HT-29 (cell line): ENCODE measurements around the gene NKAIN2. TPM values are rescaled to one million over a fixed set of nuclear protein-coding genes. Genes with fewer than 3 reads are reported as not detected.
"Not testable (repeated sequence)": the region's sequence is repeated elsewhere in the genome, so short reads cannot be mapped to it uniquely, and the experiment has no call there.

Source experiments
- DNase-seq: peaks from one replicate; pipeline ENCODE4 v3.0.0-alpha.2; 2015; ENCODE audit warnings: low spot score
- total RNA-seq: library from RNA; depleted of rRNA; stranded (reverse); fragments of >200 nt; shearing (Covaris generic); gene quantifications from 2 replicates; pipeline ENCODE4 v1.2.3, GENCODE V29; 2014

The NKAIN2 gene
- total RNA-seq, 1 experiment from 2014 or later = 0.13 TPM

DNA sequence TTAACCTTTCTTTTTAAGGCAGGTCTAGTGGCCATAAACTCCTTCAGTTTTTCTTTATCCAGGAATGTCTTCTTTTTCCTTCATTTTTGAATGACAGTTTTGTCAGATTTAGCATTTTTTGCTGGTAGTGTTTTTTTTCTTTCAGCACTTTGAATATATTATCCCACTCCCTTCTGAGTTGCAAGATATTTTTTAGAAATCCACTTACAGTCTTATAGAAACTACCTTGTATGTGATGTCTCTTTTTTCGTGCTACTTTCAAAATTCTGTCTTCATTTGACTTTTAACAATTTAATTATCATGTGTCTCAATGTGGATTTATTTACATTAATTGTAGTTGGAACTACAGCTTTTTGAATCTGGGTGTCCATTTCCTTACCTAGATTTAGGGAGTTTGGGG, 874.2 kb downstream of the NKAIN2 start:
- no peak for DNase-seq

- no peak for DNase-seq
Measured at GRCh38 chr6:124679387-124679786, 875.7 kb downstream of the NKAIN2 start.

GRCh38 chr6:124682751-124683150, 879.1 kb downstream of the NKAIN2 start:
- no peak for DNase-seq

DNA sequence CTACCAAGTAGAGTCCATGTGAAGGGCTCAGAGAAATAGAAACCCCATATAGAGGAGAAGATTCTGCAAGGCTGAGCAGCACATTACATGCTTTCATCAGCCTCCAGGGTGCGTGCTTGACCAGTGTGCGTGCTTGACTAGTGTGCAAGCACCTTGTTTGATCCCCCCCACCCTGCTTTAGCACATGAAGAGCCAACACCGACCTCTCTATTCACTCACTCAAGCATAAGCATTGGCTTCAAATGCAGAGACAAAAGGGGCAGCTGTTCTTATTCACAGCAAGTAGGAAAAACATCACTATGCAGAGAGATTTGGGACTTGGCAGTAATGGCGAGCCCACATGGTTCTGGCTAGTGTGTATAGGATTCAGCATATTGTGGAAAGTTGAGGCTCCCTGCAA, 879.8 kb downstream of the NKAIN2 start:
- peak; percentile 7 for DNase-seq

DNA sequence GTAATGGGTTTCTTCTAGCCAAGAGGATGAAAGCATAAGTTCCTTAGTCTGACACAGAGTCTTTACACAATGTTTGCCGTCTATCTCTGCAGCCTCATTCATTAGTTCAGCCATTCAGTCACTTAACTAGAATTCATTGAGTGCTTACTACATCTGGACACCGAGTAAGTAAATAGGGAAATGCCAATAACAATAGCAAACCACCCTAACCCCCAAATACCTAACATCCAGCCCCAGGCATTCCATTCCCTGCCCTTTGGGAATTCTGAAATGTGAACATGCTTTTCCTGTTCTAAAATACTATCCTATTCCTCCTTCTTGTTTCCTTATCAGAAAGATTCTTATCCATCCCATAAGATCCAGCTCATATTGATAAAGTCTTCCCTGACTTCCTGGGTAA, 881.0 kb downstream of the NKAIN2 start:
- no peak for DNase-seq

DNA sequence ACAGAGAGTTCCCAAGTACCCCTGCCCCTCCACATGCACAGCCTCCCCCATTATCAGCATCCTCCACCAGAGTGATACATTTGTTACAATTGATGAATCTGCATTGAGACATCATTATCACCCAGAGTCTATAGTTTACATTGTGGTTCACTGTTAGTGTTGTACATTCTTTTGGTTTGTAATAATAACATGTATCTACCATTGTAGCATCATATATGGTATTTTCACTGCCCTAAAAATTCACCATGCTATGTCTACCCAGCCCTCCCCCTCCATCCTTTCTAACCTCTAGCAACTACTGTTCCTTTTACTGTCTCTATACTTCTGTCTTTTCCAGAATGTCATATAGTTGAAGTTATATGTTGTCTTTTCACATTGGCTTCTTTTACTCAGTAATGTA, 884.7 kb downstream of the NKAIN2 start:
- DNase-seq = no peak

DNA sequence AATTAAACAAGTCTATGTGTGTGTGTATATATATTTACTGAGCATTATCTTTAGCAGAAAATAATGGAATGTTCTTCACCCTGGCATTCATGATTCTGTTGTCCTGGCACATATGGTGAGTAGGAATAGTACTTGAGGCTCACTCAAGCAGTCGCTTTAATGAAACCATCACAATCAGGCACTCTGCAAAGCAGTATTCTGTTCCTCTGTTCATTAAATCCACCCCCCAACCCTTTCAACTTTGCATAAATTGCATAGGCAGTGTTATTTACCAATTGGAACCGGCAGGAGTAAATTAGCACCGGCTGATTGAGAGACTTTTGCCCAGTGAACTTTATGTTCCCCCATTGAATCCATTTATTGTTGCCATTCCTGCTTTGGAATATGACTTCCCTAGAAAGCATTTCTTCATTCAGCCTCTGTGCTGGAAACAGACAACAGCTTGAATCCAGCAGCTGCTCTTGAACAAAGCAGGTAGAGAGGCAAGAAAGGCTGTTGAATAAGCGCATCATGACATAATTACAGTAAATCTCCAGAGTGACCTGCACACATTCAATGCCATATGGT, 890.6 kb downstream of the NKAIN2 start:
- no peak for DNase-seq

- no peak for DNase-seq
Measured at GRCh38 chr6:124699038-124699437, 895.4 kb downstream of the NKAIN2 start.

- no peak for DNase-seq
Measured at GRCh38 chr6:124703541-124703940, 899.9 kb downstream of the NKAIN2 start.

GRCh38 chr6:124712532-124712931, 908.9 kb downstream of the NKAIN2 start:
- DNase-seq = not testable (repeated sequence)

- DNase-seq = no peak
Measured at GRCh38 chr6:124714728-124715127, 911.1 kb downstream of the NKAIN2 start.

GRCh38 chr6:124719913-124720312, 916.2 kb downstream of the NKAIN2 start:
- no peak for DNase-seq

DNA sequence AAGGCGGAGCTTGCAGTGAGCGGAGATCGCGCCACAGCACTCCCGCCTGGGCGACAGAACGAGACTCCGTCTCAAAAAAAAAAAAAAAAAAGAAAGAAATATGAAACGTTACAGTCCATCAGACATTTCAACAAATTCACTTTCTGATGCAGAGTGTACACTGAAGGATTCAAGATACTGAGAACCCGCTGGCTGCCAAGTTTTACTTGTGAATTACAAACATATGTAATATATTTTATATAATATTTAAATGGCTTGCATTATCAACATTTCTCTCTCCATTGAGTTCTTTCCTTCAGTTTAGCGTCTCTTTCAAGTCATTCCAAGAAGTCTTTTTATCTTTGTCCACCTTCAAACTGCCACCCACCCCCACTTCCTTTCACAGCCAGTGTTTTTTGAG, 917.7 kb downstream of the NKAIN2 start:
- no peak for DNase-seq

- DNase-seq = no peak
Measured at GRCh38 chr6:124722141-124722878, 918.6 kb downstream of the NKAIN2 start.

GRCh38 chr6:124723671-124724070, 920.0 kb downstream of the NKAIN2 start:
- DNase-seq = no peak

- not testable (repeated sequence) for DNase-seq
Measured at GRCh38 chr6:124737804-124738203, 934.1 kb downstream of the NKAIN2 start.

DNA sequence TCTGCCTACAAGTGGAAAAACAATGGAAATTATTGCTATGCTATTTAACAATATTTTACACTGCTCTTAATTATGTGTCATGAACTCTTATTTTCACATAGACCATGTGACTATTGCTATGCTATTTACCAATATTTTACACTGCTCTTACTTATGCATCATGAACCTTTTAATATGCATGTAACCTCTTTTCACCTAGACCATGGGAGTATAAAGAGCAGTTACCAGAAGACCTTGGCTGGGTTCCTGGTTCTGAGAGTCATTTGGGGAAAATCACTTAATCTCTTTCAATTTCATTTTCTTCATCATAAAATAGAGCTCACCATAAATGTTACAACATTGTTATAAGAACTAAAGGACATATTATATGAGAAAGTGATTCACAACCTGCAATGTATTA, 934.8 kb downstream of the NKAIN2 start:
- DNase-seq = no peak

- DNase-seq = no peak
Measured at GRCh38 chr6:124741341-124741740, 937.7 kb downstream of the NKAIN2 start.

- no peak for DNase-seq
Measured at GRCh38 chr6:124742971-124743370, 939.3 kb downstream of the NKAIN2 start.

GRCh38 chr6:124743420-124743819, 939.8 kb downstream of the NKAIN2 start:
- DNase-seq = peak; percentile 28

DNA sequence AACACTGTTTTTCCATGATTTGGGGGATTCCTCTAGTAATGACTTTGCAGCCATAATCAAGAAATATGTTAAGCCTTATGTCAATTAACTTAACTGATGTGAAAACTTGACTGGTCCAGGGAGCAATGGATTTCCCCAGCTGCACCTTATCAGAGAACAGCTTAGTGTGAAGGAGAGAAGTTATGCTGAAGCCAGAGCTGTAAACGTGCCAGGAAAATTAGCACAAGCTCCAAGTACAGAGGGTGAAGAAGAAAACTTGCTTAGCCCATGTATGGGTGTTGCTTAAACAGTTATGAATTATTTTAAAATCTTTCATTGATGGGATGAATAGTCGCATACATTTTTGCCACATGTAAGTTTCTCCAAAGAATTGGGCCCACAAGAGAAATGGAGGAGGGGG, 943.7 kb downstream of the NKAIN2 start:
- DNase-seq = no peak

DNA sequence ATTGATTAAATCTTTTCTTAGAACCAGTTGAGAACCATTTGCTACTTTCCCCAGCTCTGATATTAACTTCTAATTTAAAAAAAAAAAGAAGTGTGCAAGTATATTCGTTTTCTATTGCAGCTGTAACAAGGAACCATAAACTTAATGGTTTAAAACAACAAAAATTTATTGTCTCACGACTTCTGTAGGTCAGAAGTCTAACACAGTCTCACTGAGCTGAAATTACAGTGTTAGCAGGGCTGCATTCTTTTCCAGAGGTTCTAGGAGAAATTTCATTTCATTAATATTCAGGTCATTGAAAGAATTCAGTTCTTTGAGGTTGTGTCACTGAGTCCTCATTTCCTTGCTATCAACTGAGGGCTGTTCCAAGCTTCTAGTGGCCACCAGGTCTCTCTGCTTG, 945.1 kb downstream of the NKAIN2 start:
- no peak for DNase-seq

DNA sequence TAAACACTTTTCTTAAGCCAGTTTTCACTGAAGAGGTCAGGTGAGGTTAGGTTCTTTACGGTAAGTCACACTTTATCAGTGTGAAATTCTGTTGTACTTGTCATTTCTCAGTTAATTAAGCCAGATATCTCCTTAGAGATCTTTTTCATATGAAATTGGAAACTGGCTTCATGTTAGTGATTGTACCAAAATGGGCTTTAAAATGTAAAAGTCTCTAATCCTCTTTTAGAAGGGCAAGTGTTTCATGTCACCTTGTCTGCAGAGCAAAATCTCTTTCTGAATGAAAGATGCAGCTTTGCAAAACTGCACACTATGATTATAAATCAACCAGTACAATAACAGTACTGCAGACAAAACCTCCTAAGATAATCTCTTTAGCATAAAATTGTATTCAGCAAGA, 949.3 kb downstream of the NKAIN2 start:
- no peak for DNase-seq
